Lower leg skin (tissue), 3 donors: ENCODE measurements around the gene KCNE1.

ENCODE experiments used
- CTCF ChIP-seq, 3 donors: fragments of 450-650 bp; IDR thresholded peaks; one replicate each; pipeline ENCODE4 v1.5.1; 2016; ENCODE audit warnings: antibody characterized with exemption in 3 of 3, mild to moderate bottlenecking in 3 of 3, moderate library complexity in 2 of 3
- POLR2A ChIP-seq, 2 donors: fragments of 450-650 bp; IDR thresholded peaks; one replicate each; pipeline ENCODE4 v1.6.1; 2016 to 2017; ENCODE audit warnings: antibody characterized with exemption in 2 of 2, mild to moderate bottlenecking in 1 of 2, moderate library complexity in 1 of 2

- TF ChIP-seq CTCF (IDR thresholded peaks at IDR 0.05), result no peak
- TF ChIP-seq POLR2A (IDR thresholded peaks at IDR 0.05), result no peak
Observed at GRCh38 chr21:34517491-34518245, 5.7 kb upstream of the KCNE1 start.
